ENCODE data around the gene ROBO2. TPM values are rescaled to one million over a fixed set of nuclear protein-coding genes. Genes with fewer than 3 reads are reported as not detected.

Gene ROBO2
- total RNA-seq, 4 donors from 2014 or later: under 0.01 to 2.9 (median 1.0) TPM

DNA sequence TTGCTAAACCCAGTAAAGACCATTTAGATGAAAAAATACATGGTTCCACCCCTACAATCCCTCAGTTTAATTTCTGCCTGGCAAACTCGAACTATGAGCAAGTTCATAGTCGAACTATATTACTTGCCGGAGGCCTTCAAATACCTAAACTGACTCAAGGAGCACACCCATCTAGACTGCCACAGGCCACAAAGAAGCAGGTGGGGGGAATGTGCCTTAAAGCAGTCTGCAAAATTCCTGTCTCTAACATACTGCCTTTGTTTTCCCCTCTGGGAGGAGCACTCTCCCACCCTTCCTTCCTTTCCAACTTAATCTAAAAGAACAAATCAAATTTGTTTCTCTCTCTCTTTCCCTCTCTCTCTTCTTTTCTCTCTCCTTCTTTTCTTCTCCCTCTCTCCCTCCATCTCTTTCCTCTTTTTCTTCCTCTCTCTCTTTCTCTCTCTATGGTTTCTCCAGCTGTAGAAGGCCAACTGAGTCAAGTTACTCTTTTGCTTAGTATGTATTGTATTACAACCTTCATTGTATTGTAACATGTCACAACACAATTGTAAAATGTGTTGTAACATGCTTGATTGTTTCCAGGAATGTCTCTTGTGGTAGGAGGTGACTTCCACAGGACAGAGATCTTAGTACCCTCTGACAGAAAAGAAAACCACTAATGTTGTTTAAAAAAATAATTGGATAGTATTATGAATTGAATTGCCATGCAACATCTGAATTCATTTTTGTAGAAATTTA, 496.3 kb downstream of the ROBO2 start:
- 89 to 95% methylated on average over 3 of the region's 3 CpGs for WGBS, 2 donors (ENCODE audit: low coverage in 1 of 2)
- TF ChIP-seq, protein P1, sequence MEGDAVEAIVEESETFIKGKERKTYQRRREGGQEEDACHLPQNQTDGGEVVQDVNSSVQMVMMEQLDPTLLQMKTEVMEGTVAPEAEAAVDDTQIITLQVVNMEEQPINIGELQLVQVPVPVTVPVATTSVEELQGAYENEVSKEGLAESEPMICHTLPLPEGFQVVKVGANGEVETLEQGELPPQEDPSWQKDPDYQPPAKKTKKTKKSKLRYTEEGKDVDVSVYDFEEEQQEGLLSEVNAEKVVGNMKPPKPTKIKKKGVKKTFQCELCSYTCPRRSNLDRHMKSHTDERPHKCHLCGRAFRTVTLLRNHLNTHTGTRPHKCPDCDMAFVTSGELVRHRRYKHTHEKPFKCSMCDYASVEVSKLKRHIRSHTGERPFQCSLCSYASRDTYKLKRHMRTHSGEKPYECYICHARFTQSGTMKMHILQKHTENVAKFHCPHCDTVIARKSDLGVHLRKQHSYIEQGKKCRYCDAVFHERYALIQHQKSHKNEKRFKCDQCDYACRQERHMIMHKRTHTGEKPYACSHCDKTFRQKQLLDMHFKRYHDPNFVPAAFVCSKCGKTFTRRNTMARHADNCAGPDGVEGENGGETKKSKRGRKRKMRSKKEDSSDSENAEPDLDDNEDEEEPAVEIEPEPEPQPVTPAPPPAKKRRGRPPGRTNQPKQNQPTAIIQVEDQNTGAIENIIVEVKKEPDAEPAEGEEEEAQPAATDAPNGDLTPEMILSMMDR (IDR thresholded peaks at IDR 0.05): no peak
- TF ChIP-seq EP300 (IDR thresholded peaks at IDR 0.05) (no peak), POLR2A (IDR thresholded peaks at IDR 0.05) (no peak), POLR2AphosphoS5 (IDR thresholded peaks at IDR 0.05) (no peak)
- no peak overlapping the region for H3K4me3 ChIP-seq
- H3K36me3 ChIP-seq: no peaks in the 10 kb centered on the region
- H3K9me3 ChIP-seq: peaks cover 0 to 9% (median 0%) of the 10 kb centered on the region in 3 donors
- no peak overlapping the region for H3K27ac ChIP-seq
- no peaks in the 10 kb centered on the region for H3K27me3 ChIP-seq
- no peaks in the 10 kb centered on the region for H3K4me1 ChIP-seq
- ATAC-seq: no peak

DNA sequence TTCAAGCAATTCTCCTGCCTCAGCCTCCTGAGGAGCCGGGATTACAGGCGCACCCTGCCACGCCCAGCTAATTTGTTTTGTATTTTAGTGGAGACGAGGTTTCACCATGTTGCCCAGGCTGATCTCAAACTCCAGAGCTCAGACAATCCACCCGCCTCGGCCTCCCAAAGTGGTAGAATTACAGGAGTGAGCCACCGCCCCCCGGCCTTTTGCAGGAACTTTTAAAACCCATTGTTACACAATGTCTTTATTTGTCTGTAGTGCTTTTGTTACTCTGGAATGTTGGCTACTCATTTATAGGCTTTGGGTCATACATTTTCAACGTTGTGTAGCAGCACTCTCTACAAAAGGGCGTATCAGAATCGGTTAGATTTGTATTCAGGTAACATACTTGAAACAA, 499.1 kb downstream of the ROBO2 start:
- Histone ChIP-seq H3K27ac (no peak overlapping the region), H3K4me1 (no peaks in the 10 kb centered on the region), H3K27me3 (no peaks in the 10 kb centered on the region), H3K4me3 (no peak overlapping the region), H3K9me3 (no peaks in the 10 kb centered on the region), H3K36me3 (no peaks in the 10 kb centered on the region)
- WGBS, 2 donors (ENCODE audit: low coverage in 1 of 2): 92 to 100% methylated on average over 3 to 11 of the region's 11 CpGs
- ATAC-seq: no peak
- TF ChIP-seq, protein P1 (IDR thresholded peaks at IDR 0.05): no peak
- no peak for TF ChIP-seq POLR2A (IDR thresholded peaks at IDR 0.05)

DNA sequence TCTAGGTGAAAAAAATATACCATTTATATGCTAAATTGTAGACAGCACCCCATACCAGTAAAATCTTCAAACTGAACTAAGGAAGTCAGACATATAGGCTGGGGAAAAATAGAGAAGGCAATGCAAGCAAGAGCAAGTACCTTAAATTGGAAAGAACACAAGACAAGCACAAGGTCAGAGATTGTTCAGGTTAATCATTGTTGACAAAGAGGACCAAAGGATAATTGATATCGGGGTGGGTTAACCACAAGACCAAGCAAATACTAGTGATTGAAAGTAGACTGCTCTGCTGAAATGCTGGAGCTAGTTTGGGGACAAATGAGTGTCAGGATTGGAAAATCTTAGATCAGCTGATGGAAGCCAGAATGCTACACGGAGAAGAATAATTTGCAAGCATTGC, 499.8 kb downstream of the ROBO2 start:
- Histone ChIP-seq H3K27ac (no peak overlapping the region), H3K4me3 (no peak overlapping the region), H3K36me3 (no peaks in the 10 kb centered on the region), H3K27me3 (no peaks in the 10 kb centered on the region), H3K9me3 (no peaks in the 10 kb centered on the region), H3K4me1 (no peaks in the 10 kb centered on the region)
- 75 to 89% methylated on average over 2 of the region's 2 CpGs for WGBS, 2 donors (ENCODE audit: low coverage in 1 of 2)
- ATAC-seq: no peak
- TF ChIP-seq POLR2AphosphoS5 (IDR thresholded peaks at IDR 0.05) (no peak), POLR2A (IDR thresholded peaks at IDR 0.05) (no peak), EP300 (IDR thresholded peaks at IDR 0.05) (no peak)
- TF ChIP-seq, protein P1 (IDR thresholded peaks at IDR 0.05): no peak

DNA sequence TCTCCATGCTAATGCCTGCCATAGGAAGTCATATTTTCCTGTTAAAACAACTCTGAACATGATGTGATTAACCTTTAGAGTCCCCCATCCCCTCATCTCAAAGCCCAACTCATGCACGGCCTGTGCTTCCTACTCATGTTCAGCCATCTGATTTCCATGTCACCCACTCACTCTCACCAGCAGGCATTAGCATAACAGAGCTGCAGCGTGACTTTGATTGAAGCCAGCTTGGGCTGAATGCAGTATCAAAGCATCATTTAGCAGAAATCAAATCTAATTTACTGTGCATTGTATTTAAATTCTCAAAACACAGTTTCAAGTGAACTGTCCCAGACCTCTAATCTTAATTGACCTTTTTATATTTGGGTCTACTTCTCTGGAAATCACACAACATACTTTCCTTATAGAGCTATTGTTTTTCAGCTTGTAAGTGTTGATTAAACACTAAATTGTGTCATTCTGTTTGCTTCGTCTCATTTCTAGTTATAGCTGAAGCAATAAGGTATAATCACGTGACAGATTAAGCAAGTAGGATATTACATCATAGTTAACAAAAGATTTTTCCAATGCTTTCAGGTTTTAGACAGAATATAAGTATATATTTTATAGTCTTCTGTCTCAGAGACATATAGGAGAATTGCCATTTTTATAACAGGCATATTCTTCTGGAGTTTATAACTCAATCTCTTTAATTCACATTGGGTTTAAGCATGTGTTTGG, 501.5 kb downstream of the ROBO2 start:
- ATAC-seq: no peak

More for the DNA sequence above, 501.5 kb downstream of the ROBO2 start:
- Histone ChIP-seq H3K4me3 (no peak overlapping the region), H3K27ac (no peak overlapping the region), H3K4me1 (no peaks in the 10 kb centered on the region), H3K9me3 (no peaks in the 10 kb centered on the region), H3K36me3 (no peaks in the 10 kb centered on the region), H3K27me3 (no peaks in the 10 kb centered on the region)
- TF ChIP-seq POLR2A (IDR thresholded peaks at IDR 0.05) (no peak), EP300 (IDR thresholded peaks at IDR 0.05) (no peak), POLR2AphosphoS5 (IDR thresholded peaks at IDR 0.05) (no peak)
- TF ChIP-seq, protein P1 (IDR thresholded peaks at IDR 0.05): no peak
- WGBS, 2 donors (ENCODE audit: low coverage in 1 of 2): 35 to 65% methylated on average over 3 to 4 of the region's 4 CpGs
